Measurements from ENCODE around the gene TFEC. TPM values are rescaled to one million over a fixed set of nuclear protein-coding genes. Genes with fewer than 3 reads are reported as not detected.

Gene TFEC
- total and polyA plus RNA-seq, 2 experiments from 2014 or later, result not detected

- TF ChIP-seq, protein P1, sequence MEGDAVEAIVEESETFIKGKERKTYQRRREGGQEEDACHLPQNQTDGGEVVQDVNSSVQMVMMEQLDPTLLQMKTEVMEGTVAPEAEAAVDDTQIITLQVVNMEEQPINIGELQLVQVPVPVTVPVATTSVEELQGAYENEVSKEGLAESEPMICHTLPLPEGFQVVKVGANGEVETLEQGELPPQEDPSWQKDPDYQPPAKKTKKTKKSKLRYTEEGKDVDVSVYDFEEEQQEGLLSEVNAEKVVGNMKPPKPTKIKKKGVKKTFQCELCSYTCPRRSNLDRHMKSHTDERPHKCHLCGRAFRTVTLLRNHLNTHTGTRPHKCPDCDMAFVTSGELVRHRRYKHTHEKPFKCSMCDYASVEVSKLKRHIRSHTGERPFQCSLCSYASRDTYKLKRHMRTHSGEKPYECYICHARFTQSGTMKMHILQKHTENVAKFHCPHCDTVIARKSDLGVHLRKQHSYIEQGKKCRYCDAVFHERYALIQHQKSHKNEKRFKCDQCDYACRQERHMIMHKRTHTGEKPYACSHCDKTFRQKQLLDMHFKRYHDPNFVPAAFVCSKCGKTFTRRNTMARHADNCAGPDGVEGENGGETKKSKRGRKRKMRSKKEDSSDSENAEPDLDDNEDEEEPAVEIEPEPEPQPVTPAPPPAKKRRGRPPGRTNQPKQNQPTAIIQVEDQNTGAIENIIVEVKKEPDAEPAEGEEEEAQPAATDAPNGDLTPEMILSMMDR (conservative IDR thresholded peaks at IDR 0.05; ENCODE audit: low read depth in 2 of 2), result no peak
- TF ChIP-seq EZH2 (IDR thresholded peaks at IDR 0.05; ENCODE audit: low read depth, unreplicated experiment), result no peak
- no peak for TF ChIP-seq ZNF331 (CRISPR knock-in tag; IDR thresholded peaks at IDR 0.05; ENCODE audit: low read depth)
- TF ChIP-seq NANOG (IDR thresholded peaks at IDR 0.05; ENCODE audit: borderline replicate concordance), result no peak
- TF ChIP-seq POLR2AphosphoS5 (IDR thresholded peaks at IDR 0.05; ENCODE audit: low read depth), result no peak
- TF ChIP-seq ZNF114 (CRISPR knock-in tag; IDR thresholded peaks at IDR 0.05), result no peak
Observed at GRCh38 chr7:116062666-116063065, 32.1 kb upstream of the TFEC start (continued).

DNA sequence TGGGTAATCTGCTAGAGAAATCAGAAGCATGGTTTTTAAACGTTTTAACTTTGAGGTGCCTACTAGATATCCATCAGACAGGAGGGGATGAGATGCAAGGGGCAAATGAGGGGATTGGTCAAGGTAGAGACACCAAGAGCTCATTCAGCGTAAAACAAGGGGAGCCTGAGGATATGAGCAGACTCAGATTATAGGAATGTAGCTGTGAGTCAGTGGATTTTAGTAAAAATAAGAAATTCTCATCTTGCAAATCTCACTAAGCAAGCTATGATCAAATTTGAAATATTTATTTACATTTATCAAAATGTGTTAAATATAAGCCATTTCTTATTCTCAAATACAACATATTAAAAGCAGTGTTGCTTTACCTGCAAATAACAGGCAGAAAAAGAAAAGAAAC, 21.4 kb upstream of the TFEC start:
- ATAC-seq, result no peak
- Histone ChIP-seq H4K20me1 (replicated peaks; ENCODE audit: insufficient read depth) (no peaks in the 10 kb centered on the region), H3K36me3 (ENCODE audit: insufficient read depth) (0 out of 2 replicates have a peak, but pooled peaks cover 1% of the 10 kb centered on the region), H3K9me2 (ENCODE audit: insufficient read depth) (peaks cover 2% of the 10 kb centered on the region; the same call in 1 of the 2 replicates), H2AFZ (no peak overlapping the region), H3K4me3 (no peak overlapping the region), H3K79me2 (replicated peaks; ENCODE audit: insufficient read depth) (no peaks in the 10 kb centered on the region), H3K4me1 (ENCODE audit: insufficient read depth) (no peaks in the 10 kb centered on the region), H3K27ac (ENCODE audit: low read depth) (no peak overlapping the region), H3F3A (replicated peaks; ENCODE audit: low read depth) (no peaks in the 10 kb centered on the region), H3K27me3 (ENCODE audit: insufficient read depth) (no peaks in the 10 kb centered on the region), H3K4me2 (no peak overlapping the region)
- H3K4me3 Mint-ChIP-seq, result no peak overlapping the region
- peaks cover 4% of the 10 kb centered on the region for H3K27me3 Mint-ChIP-seq (ENCODE audit: insufficient read depth, low read depth, poor library complexity)
- peaks cover 18% of the 10 kb centered on the region for H3K9me3 Mint-ChIP-seq
- no peaks in the 10 kb centered on the region for H3K4me1 Mint-ChIP-seq
- no peak for DNase-seq (ENCODE audit: low spot score)
- peaks cover 12% of the 10 kb centered on the region; the same call in 2 of the 3 replicates for H3K36me3 Mint-ChIP-seq (ENCODE audit: low read depth)
- no peak overlapping the region for H3K27ac Mint-ChIP-seq
- TF ChIP-seq, protein P2, sequence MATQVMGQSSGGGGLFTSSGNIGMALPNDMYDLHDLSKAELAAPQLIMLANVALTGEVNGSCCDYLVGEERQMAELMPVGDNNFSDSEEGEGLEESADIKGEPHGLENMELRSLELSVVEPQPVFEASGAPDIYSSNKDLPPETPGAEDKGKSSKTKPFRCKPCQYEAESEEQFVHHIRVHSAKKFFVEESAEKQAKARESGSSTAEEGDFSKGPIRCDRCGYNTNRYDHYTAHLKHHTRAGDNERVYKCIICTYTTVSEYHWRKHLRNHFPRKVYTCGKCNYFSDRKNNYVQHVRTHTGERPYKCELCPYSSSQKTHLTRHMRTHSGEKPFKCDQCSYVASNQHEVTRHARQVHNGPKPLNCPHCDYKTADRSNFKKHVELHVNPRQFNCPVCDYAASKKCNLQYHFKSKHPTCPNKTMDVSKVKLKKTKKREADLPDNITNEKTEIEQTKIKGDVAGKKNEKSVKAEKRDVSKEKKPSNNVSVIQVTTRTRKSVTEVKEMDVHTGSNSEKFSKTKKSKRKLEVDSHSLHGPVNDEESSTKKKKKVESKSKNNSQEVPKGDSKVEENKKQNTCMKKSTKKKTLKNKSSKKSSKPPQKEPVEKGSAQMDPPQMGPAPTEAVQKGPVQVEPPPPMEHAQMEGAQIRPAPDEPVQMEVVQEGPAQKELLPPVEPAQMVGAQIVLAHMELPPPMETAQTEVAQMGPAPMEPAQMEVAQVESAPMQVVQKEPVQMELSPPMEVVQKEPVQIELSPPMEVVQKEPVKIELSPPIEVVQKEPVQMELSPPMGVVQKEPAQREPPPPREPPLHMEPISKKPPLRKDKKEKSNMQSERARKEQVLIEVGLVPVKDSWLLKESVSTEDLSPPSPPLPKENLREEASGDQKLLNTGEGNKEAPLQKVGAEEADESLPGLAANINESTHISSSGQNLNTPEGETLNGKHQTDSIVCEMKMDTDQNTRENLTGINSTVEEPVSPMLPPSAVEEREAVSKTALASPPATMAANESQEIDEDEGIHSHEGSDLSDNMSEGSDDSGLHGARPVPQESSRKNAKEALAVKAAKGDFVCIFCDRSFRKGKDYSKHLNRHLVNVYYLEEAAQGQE (IDR thresholded peaks at IDR 0.05; ENCODE audit: unreplicated experiment), result no peak
- TF ChIP-seq, protein P3, sequence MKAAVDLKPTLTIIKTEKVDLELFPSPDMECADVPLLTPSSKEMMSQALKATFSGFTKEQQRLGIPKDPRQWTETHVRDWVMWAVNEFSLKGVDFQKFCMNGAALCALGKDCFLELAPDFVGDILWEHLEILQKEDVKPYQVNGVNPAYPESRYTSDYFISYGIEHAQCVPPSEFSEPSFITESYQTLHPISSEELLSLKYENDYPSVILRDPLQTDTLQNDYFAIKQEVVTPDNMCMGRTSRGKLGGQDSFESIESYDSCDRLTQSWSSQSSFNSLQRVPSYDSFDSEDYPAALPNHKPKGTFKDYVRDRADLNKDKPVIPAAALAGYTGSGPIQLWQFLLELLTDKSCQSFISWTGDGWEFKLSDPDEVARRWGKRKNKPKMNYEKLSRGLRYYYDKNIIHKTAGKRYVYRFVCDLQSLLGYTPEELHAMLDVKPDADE (IDR thresholded peaks at IDR 0.05), result no peak
- TF ChIP-seq JUNB (IDR thresholded peaks at IDR 0.05; ENCODE audit: unreplicated experiment) (no peak), EZH2 (IDR thresholded peaks at IDR 0.05; ENCODE audit: low read depth, unreplicated experiment) (no peak), STAT1 (IDR thresholded peaks at IDR 0.05; ENCODE audit: unreplicated experiment) (no peak), CREB1 (CRISPR knock-in tag; IDR thresholded peaks at IDR 0.05; ENCODE audit: low read depth) (no peak), NANOG (IDR thresholded peaks at IDR 0.05; ENCODE audit: borderline replicate concordance) (no peak), POLR2AphosphoS5 (IDR thresholded peaks at IDR 0.05; ENCODE audit: low read depth) (no peak), ZNF331 (CRISPR knock-in tag; IDR thresholded peaks at IDR 0.05; ENCODE audit: low read depth) (no peak), ZNF114 (CRISPR knock-in tag; IDR thresholded peaks at IDR 0.05) (no peak), ZNF462 (CRISPR knock-in tag; IDR thresholded peaks at IDR 0.05) (no peak), EZH2phosphoT487 (IDR thresholded peaks at IDR 0.05; ENCODE audit: unreplicated experiment) (no peak)

All from GM23338 (cell line).